ENCODE data around the gene PRDM16. TPM values are rescaled to one million over a fixed set of nuclear protein-coding genes. Genes with fewer than 3 reads are reported as not detected.

PRDM16 gene
- polyA plus RNA-seq, 1 experiment, result 0.06 TPM

DNA sequence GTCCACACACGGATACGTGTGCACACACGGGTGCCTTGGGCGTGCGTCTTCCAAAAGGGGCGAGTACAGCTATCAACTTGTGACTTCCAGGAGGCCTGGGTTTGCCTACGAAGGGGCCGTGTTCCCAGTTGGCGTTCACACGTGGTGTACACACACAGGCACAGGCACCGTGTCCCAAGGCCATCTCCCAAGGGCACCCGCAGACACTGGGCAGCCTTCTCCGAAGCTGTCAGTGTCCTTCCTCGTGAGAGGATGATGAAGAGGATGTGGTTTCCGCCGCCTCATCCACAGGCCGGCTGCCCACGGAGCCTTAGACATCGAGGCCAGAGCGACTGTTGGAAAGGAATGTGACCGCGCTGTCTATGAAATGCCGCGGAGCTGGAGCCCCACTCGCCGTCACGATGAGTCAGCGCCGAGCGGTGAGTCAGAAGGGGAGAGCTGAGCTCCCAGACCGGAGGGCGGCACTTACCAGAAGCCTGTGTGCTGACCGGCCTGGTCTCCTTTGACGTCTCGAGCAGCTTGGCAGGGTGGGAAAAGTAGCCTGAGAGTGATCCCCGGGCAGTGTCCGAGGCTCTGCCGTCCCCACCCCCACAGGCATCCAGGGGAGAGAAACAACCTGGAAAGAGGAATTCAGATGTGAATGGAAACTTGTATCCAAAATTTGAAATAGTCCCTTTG, 244.0 kb downstream of the PRDM16 start:
- CTCF ChIA-PET, result interaction anchor here (1.0 kb wide), 1 partner anchor 140 kb away, joined by 4 read pairs; no protein-coding TSS in a partner anchor

DNA sequence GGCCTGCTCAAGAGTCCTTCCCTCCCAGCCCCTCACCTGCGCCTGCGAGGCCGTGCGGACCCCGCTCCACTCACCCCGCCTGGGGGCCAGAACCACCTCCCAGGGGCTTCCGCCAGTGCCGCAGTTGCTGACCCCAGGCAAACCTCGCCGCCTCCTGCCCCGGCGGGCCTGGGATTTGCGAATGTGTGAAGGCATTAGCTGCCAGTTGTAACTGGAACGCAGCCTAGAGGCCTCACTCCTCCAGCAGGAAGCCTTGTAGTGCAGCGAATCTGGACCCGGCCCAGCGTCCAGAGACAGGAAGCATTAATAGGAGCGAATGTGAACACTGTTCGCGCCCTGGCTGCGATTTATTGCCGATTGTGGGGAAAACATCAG, 244.6 kb downstream of the PRDM16 start:
- H3K4me3 ChIP-seq (ENCODE audit: low read depth, low read length), result 0 out of 2 replicates have a peak overlapping the region, but pooled peaks have one; percentile 13
- no peaks in the 10 kb centered on the region for H3K27me3 ChIP-seq (ENCODE audit: control insufficient read depth, insufficient read depth, low read length)
- peak; percentile 55 for DNase-seq (ENCODE audit: low read depth, low spot score)
- H3K27ac ChIP-seq (ENCODE audit: low read depth, low read length), result peak overlapping the region; percentile 99
- ChIA-PET CTCF (interaction anchor here (1.0 kb wide), 1 partner anchor 139 kb away, joined by 4 read pairs; no protein-coding TSS in a partner anchor), POLR2A (interaction anchor here (0.9 kb wide), 1 partner anchor 88 kb away, joined by 6 read pairs; no protein-coding TSS in a partner anchor)
- TF ChIP-seq, protein P1, sequence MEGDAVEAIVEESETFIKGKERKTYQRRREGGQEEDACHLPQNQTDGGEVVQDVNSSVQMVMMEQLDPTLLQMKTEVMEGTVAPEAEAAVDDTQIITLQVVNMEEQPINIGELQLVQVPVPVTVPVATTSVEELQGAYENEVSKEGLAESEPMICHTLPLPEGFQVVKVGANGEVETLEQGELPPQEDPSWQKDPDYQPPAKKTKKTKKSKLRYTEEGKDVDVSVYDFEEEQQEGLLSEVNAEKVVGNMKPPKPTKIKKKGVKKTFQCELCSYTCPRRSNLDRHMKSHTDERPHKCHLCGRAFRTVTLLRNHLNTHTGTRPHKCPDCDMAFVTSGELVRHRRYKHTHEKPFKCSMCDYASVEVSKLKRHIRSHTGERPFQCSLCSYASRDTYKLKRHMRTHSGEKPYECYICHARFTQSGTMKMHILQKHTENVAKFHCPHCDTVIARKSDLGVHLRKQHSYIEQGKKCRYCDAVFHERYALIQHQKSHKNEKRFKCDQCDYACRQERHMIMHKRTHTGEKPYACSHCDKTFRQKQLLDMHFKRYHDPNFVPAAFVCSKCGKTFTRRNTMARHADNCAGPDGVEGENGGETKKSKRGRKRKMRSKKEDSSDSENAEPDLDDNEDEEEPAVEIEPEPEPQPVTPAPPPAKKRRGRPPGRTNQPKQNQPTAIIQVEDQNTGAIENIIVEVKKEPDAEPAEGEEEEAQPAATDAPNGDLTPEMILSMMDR (IDR thresholded peaks at IDR 0.05; ENCODE audit: low read depth, low read length), result no peak
- H3K9me3 ChIP-seq (ENCODE audit: control insufficient read depth, insufficient read depth, low read length), result peaks cover 6% of the 10 kb centered on the region; the same call in 1 of the 2 replicates

More for the DNA sequence above, 244.0 kb downstream of the PRDM16 start:
- Histone ChIP-seq H3K27me3 (ENCODE audit: control insufficient read depth, insufficient read depth, low read length) (no peaks in the 10 kb centered on the region), H3K27ac (ENCODE audit: low read depth, low read length) (peak overlapping the region; percentile 99), H3K4me3 (ENCODE audit: low read depth, low read length) (0 out of 2 replicates have a peak overlapping the region, but pooled peaks have one; percentile 13), H3K9me3 (ENCODE audit: control insufficient read depth, insufficient read depth, low read length) (peaks cover 6% of the 10 kb centered on the region; the same call in 1 of the 2 replicates)
- peak; percentile 95 for DNase-seq (ENCODE audit: low read depth, low spot score)
- TF ChIP-seq, protein P1 (IDR thresholded peaks at IDR 0.05; ENCODE audit: low read depth, low read length), result no peak
- POLR2A ChIA-PET, result interaction anchor here (0.9 kb wide), 1 partner anchor 89 kb away, joined by 6 read pairs; no protein-coding TSS in a partner anchor

DNA sequence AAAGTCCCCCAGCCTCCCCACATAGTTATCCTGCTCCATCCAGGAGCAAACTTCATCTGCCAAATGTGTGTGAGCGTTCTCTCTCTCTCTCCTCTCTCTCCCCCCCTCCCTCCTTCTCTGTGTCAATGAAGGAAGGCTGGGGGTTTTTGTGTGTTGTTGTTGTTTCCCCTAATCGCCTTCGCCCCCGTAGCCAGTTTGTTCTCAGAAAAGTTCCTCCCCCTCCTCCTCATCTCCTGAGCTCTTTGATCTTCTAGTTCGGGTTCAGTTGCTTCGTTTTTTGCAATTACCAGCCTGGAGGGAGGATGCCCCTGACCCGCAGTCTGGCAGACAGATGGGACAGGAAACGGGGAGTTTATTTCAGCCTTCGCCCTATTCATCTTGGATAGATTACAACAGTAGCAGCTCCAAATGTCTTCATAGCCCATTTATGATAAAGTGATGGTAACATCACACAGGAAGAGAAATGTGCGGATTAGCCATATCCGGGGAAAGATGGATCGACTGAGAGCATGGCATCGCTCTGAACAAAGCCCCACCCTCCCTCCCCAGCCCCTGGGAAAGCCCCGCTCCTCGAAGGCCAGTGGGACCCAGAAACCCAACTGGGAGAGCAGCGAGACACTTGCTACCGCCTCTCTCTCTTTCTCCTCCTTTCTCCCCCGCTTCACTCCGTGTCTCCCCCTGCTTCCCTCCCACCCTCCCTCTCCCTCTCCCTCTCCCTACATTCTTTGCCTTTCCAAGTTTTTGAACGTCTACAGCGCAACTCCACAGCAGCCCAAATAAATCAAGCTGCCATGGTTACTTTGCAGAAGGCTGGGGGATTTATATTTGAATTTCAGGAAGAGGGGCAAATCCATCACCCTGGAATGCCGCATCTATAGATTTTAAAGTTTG, 245.7 kb downstream of the PRDM16 start:
- TF ChIP-seq, protein P1 (IDR thresholded peaks at IDR 0.05; ENCODE audit: low read depth, low read length), result no peak
- DNase-seq (ENCODE audit: low read depth, low spot score), result no peak
- Histone ChIP-seq H3K4me3 (ENCODE audit: low read depth, low read length) (no peak overlapping the region), H3K27ac (ENCODE audit: low read depth, low read length) (peak overlapping the region; percentile 99), H3K27me3 (ENCODE audit: control insufficient read depth, insufficient read depth, low read length) (no peaks in the 10 kb centered on the region), H3K9me3 (ENCODE audit: control insufficient read depth, insufficient read depth, low read length) (peaks cover 6% of the 10 kb centered on the region; the same call in 1 of the 2 replicates)
- ChIA-PET POLR2A (no interaction called here), CTCF (interaction anchor here (0.6 kb wide), 2 partner anchors 68 to 259 kb away, joined by 6 to 14 read pairs; no protein-coding TSS in a partner anchor)

DNA sequence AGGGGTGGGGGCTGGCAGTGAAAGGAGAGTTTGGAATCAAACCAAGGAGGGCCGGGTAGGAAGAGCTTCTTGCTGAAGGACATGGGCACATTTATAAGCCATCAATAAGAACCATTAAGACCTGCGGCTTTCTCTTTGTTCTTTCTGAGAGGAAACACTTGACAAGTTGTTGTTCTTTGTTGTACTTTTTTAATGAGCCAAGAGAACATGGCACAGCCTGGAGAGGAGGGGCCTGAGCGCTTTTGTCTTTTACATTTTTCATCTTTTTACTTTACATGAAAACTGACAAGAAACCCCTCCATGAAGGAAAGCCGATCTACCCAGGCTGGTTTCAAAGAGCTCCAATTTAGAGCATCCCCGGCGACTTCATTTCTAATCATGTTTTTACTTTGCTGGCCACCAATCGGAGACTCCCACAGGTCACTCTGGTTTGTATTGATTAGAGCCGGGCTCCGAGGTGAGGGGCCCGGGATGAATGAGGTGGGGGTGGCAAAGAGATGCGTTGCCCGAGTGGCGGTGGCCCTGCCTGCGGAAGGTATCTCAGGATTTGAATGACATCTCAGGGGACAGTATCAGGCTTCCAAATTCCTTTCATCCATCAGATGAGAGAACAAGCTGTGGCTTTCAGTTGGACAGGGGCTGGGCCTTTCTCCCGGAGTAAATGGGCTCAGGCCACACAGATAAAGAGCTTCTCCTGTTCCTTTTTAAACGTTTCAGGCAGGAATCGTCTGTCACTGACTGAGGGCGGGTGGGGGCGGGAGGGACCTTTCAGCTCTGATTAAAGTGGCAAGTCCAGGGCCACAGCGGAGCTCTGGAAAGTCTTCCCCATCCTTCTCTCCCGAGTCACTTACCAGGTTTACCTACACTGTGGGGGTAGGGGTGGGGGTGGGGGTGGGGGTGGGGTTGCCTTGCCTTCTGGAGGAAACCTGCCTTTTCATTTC, 246.7 kb downstream of the PRDM16 start:
- CTCF ChIA-PET, result interaction anchor here (0.6 kb wide), 2 partner anchors 69 to 258 kb away, joined by 6 to 14 read pairs; no protein-coding TSS in a partner anchor
- POLR2A ChIA-PET, result no interaction called here
- no peaks in the 10 kb centered on the region for H3K27me3 ChIP-seq (ENCODE audit: control insufficient read depth, insufficient read depth, low read length)

More for the DNA sequence above, 246.7 kb downstream of the PRDM16 start:
- no peak for DNase-seq (ENCODE audit: low read depth, low spot score)
- peaks cover 6% of the 10 kb centered on the region; the same call in 1 of the 2 replicates for H3K9me3 ChIP-seq (ENCODE audit: control insufficient read depth, insufficient read depth, low read length)
- no peak overlapping the region for H3K4me3 ChIP-seq (ENCODE audit: low read depth, low read length)
- TF ChIP-seq, protein P1 (IDR thresholded peaks at IDR 0.05; ENCODE audit: low read depth, low read length), result no peak
- H3K27ac ChIP-seq (ENCODE audit: low read depth, low read length), result no peak overlapping the region

Data from AG04450 (cell line).